NK-92 treated with Interleukin-12 subunit alpha and Interleukin-12 subunit beta, amount 100 ng/mL, for 24 hours (cell line): ENCODE measurements around the gene CCDC71L.

Experiments
- DNase-seq: peaks from one replicate; lab custom pipeline; 2025; lab: John Stamatoyannopoulos, UW

Gene CCDC71L

GRCh38 chr7:106659166-106659962 is 1.6 kb downstream of the CCDC71L start:
- DNase-seq, result no peak

- DNase-seq, result no peak
These were observed 2.4 kb downstream of the CCDC71L start for GRCh38 chr7:106658316-106659165.

DNA sequence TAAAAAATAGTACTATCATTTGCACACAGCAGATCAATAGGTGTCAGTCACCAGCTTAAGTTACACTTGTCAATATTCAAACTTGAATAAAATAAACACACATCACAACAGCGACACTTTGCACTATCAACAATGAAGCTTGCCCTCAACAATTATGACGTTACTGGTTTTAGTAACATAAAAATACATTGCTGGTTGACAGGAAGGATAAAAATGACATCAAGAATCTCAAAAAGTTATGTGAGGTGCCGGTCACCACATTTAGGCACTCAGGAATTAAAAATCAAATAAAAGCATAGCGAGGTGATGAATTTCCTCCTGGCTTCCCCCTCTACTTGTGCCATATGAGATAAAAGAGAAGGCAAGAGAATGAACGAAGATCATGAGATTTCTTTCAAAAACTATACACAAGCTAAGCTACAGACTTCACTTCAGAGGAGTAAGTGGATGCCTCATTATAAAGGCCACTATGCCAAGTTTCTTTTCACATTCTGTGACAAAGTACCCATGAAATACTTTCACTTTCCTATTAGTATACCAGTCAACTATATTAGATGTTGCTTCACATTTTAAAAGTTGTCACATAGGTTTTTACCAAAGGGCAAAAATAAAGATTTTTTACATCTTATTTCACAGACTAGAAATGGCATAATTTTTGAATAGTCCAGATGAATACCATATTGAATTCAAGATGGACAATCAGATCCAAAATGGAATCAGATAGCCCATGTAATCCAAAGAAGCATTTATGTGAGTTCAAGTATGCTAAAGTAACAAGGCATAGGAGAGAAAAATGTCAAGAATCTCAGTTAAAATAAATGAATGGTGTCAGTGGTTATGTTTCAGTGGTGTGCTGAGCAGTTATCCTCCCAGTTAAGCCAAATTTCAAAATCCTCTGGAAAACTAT is 3.6 kb downstream of the CCDC71L start:
- no peak for DNase-seq

DNA sequence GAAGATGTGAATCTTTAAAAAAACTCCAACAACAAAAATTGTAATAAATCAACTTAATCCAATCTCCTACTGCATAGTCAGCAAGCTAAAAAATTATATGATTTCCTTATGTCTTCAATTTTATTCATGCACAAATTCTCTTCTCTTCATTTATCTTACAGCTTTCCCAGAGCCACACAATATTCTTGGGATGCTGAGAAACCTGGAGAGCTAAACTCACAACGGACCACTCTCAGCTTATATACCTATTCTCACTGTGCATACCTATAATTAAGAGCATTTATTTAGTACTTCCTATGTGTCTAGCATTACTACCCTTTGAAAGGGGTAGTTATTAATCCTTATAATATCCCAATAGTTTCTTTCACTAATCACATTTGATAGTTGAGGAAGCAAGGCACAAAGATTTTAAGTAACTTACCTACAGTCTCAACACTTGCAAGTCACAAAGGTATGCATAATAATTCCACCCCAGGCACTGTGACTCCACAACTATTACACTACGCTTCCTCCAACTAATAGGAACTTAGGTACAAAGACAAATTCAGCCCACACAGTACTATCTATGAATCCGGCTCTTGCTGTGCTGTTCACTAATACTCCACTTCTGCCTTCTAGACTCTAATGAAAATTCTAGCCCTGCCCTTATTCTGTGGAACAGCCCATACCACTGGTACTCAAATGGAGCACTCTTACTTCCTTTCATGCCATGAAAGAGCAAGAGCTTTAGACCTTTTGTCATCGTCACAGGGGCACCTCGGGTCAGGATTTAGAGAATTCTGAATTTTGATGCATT is 5.1 kb downstream of the CCDC71L start:
- no peak for DNase-seq

GRCh38 chr7:106653488-106653887 is 7.5 kb downstream of the CCDC71L start:
- DNase-seq, result no peak

GRCh38 chr7:106652909-106653308 is 8.0 kb downstream of the CCDC71L start:
- DNase-seq, result no peak

- no peak for DNase-seq
These were observed 8.9 kb downstream of the CCDC71L start for GRCh38 chr7:106652092-106652491.

- DNase-seq, result no peak
These were observed 14.7 kb downstream of the CCDC71L start for GRCh38 chr7:106646256-106646655.

GRCh38 chr7:106644999-106645398 is 16.0 kb downstream of the CCDC71L start:
- DNase-seq, result no peak

DNA sequence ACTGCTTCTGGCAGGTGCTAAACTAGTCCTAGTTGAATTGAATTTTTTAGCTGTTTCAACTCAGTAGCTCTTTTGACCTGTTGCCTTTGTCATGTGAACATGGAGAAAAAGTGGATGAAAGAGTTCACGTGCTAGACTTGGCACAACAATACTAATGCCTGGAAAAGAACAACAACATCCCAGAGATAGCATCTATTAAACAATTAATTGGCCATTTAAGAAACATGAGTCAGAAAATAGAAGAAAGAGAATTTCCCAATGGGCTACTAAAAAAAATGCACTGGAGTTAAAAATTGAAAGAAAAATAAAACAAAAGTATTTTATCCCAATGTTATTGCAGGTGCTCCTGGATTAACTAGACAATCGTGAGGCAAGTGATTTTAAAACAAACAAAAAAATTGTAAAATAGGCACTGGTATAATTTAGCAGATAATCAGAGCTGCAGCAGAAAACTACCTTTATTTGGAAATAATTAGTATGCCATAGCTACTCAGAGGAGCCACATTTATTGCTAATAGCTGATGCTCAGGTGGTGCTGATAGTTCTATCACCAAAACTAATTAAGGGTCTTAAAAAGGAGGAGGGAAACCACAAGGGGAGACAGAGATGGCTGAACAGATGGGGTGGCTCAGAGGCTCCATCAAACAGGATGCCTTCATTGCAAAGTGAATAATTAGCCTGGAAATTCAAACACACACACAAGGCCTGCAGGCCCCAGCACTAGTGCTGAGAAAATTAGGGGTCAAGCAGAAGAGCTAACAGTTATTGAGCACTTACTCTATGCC is 17.6 kb downstream of the CCDC71L start:
- no peak for DNase-seq

- DNase-seq, result no peak
These were observed 19.5 kb downstream of the CCDC71L start for GRCh38 chr7:106641416-106641815.

GRCh38 chr7:106640368-106641141 is 20.4 kb downstream of the CCDC71L start:
- no peak for DNase-seq

- DNase-seq, result no peak
These were observed 21.3 kb downstream of the CCDC71L start for GRCh38 chr7:106639476-106640334.

DNA sequence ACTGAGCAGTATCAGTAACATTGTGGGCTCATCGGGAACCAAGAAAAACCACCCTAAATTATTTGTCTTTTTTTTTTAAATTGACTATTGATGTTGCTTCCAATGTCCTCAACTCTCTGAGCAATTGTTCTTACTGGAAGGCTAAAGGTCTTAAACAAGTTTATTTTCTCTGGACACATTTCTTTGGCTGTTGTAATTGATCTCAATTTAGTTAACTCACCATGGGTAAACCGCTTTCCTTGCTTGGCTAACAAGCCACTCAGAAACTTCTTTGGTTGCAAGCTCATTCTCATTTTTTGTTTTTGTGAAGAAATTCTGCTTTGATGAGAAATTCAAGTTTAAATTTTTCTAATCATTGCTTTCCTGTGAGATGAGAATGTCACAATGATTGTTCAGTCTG is 25.5 kb downstream of the CCDC71L start:
- no peak for DNase-seq

GRCh38 chr7:106634958-106635357 is 26.0 kb downstream of the CCDC71L start:
- DNase-seq, result no peak

DNA sequence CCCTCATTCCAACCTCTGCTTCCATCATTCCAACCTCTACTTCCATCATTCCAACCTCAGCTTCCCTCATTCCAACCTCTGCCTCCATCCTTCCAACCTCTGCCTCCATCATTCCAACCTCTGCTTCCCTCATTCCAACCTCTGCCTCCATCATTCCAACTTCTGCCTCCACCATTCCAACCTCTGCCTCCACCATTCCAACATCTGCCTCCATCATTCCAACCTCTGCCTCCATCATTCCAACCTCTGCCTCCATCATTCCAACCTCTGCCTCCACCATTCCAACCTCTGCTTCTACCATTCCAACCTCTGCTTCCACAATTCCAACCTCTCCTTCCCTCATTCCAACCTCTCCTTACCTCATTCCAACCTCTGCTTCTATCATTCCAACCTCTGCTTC is 30.3 kb downstream of the CCDC71L start:
- no peak for DNase-seq

DNA sequence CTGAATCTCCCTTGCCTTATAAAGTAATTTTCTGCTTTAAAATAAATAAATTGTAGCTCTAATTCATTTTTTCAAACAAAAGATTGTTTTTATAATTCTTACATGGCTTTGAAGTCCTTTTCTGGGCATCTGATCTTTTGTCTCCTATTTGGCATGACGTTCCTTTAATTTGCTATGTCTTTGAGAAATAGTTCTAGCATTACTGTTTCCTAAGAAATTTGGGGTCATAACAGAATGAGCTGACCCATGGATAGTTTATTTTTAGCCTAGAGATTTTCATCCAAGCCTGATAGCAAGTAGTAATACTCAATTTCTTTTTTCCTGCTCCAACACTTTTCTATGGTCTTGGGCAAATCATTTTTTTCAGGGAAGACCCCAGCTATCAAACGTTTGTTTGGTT is 31.4 kb downstream of the CCDC71L start:
- DNase-seq, result no peak

DNA sequence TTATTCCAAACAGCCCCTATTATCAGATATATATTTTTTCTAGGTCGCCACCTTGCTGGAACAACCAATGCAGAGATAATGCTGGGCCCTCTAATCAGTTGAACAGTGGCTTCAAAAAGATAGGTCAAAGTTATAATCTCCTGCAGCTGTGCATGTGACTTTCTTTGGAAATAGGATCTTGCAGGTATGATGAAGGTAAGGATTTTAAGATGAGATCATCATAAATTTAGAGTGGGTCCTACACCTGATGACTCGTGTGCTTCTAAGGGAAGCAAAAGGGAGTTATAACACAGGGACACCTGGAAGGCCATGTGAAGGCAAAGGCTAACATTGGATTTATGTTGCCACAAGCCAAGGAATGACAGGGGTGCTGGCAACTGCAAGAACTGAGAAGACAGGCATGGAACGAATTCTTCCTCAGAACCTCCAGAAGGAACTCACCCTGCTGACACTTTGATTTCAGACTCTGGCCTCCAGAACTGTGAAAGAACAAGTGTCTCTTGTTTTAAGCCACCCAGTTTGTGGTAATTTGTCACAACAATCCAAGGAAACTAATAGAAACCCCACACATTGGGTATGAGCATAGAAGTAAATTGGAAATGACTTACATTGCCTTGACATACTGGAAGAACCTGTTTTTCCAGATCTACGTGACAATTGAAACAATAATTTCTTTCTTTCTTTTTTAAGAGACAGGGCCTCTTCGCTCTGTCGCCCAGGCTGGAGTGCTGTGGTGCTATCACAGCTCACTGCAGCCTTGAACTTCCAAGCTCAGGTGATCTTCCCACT is 34.4 kb downstream of the CCDC71L start:
- DNase-seq, result no peak
